Colonic mucosa (tissue), 4 donors: ENCODE measurements around the gene ADAT2. TPM values are rescaled to one million over a fixed set of nuclear protein-coding genes. Genes with fewer than 3 reads are reported as not detected.

Experiments
- DNase-seq: peaks from one replicate; pipeline ENCODE4 v3.0.0-alpha.2; 2020
- H3K27ac ChIP-seq: fragments of 200-600 bp; one replicate; pipeline ENCODE4 v1.8.0; 2021
- H3K27me3 ChIP-seq: fragments of 200-600 bp; one replicate; pipeline ENCODE4 v1.8.0; 2021
- H3K36me3 ChIP-seq: fragments of 200-600 bp; one replicate; pipeline ENCODE4 v1.8.0; 2021
- H3K4me1 ChIP-seq: fragments of 200-600 bp; one replicate; pipeline ENCODE4 v1.8.0; 2021; ENCODE audit warnings: mild to moderate bottlenecking
- H3K4me3 ChIP-seq: fragments of 200-600 bp; one replicate; pipeline ENCODE4 v1.8.0; 2021
- H3K9ac ChIP-seq, 2 donors: one replicate each; pipeline ENCODE4 v1.7.0; 2013; ENCODE audit warnings: control low read depth in 2 of 2, low read depth in 2 of 2, low read length in 2 of 2
- H3K9me3 ChIP-seq: fragments of 200-600 bp; one replicate; pipeline ENCODE4 v1.8.0; 2021
- CTCF ChIP-seq: fragments of 200-600 bp; IDR thresholded peaks from one replicate; pipeline ENCODE4 v1.8.0; 2022; ENCODE audit warnings: antibody characterized with exemption, mild to moderate bottlenecking
- intact Hi-C: fragments of 100-400 bp; cut with DNase I; formaldehyde crosslinking; loops from one replicate; pipeline ENCODE4 v1.14.1; 2022
- total RNA-seq, 2 donors: library from RNA; stranded (reverse); fragmentation: NEBNext Ultra II Directional in 1 of 2; extraction: Animal tissue kit (Norgen Biotek cat#: 25700) in 1 of 2; gene quantifications; one replicate each; pipeline ENCODE4 v1.2.1, GENCODE V29; 2021
- donor health status: healthy.
- donor health status: DM: no; HTN: no; CAD: no.
- donor health status: DM: no; HTN: no; CAD: no.

Gene ADAT2
- total RNA-seq, 2 donors from 2014 or later, result 4.6 to 5.7 TPM

DNA sequence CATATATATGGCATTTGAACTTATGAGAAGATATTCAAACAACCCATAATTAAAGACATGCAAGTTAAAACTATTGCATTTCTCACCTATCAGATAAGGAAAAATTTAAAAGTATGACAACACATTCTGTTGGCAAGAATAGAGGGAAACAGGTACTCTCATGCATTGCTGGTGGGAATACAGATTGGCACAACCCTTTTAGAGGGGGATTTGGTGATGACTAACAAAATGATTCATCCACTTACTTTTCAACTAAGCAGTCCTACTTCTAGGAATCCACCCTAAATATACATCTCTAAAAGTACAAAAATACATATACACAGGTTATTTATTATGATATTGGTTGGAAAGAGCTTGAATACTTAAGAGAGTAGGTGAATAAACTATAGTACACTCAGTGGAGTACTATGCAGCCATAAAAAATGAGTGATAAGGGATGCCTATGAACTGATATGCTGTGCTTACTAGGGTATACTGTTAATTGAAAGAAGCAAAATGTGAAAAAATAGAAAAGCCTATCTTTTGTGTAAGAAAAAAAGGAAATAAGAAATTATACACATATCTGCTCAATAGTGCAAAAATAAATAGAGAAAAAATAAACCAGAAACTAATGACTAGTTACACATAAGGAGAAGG is 42.2 kb downstream of the ADAT2 start:
- Histone ChIP-seq H3K27ac (no peak overlapping the region), H3K36me3 (no peaks in the 10 kb centered on the region), H3K4me1 (no peaks in the 10 kb centered on the region), H3K27me3 (no peaks in the 10 kb centered on the region), H3K9me3 (no peaks in the 10 kb centered on the region), H3K4me3 (no peak overlapping the region), H3K9ac (no peak overlapping the region)
- intact Hi-C loops, result no loop called here
- no peak for DNase-seq
- TF ChIP-seq CTCF, result no peak

DNA sequence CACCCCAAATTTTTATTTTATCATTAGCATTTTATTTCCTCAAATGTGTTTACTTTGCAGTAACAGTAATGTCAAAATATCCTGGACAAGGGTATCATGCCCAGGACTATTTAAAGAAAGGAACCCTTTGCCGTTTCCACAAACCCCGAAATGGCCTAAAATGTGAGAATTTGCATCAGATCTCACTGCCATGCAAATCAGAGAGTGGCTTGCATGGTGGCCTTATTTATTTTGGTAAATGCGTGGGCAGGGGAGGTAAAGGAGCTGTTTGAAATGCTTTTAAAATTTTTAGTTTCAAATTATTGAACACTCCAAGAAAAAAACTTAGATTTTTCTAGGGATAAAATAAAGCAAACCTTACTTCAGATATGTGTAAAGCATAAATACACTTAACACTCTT is 43.8 kb downstream of the ADAT2 start:
- no peaks in the 10 kb centered on the region for H3K4me1 ChIP-seq
- no peaks in the 10 kb centered on the region for H3K27me3 ChIP-seq
- H3K27ac ChIP-seq, result no peak overlapping the region
- no peaks in the 10 kb centered on the region for H3K36me3 ChIP-seq
- no peak for TF ChIP-seq CTCF
- no peak for DNase-seq
- no peak overlapping the region for H3K4me3 ChIP-seq
- no peak overlapping the region for H3K9ac ChIP-seq
- no peaks in the 10 kb centered on the region for H3K9me3 ChIP-seq
- intact Hi-C loops, result no loop called here

DNA sequence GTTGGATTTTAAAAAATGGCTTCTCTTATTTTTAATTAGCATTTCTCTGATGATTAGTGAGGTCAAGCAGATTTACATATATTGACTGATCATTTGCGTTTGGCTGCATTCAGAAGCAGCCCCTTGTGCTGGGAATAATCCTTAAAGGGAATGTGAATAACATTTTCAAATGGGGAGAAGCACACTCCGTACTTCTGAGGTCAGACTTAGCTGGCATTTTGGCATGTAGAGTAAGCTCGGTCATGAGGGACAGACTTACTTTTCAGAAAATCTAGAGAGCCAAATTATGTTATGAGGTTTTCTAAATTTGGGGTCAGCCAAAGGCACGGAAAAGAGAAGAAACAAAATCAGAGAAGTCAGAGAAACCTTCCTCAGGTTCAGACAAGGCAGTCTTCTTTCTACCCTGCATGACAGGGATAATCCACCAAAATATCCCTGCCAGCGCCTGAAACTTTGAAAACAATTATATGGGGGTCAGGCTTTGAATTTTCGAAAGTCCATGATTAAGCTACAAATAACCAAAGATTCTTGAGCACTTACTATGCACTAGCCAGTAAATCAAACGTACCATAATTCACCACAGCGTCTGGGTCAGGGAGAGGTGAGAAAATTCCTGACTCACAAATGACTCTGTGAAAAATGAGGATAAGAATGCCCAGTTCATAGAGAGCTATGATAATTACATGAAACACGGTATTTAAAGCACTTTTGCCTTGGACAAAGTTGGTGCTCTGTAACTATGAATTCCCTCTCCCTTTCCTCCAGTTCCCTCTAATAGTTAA is 44.9 kb downstream of the ADAT2 start:
- H3K27ac ChIP-seq, result no peak overlapping the region
- no peak for DNase-seq
- H3K9ac ChIP-seq, result no peak overlapping the region
- no peaks in the 10 kb centered on the region for H3K4me1 ChIP-seq
- H3K4me3 ChIP-seq, result no peak overlapping the region
- H3K27me3 ChIP-seq, result no peaks in the 10 kb centered on the region
- no peaks in the 10 kb centered on the region for H3K9me3 ChIP-seq
- intact Hi-C loops, result no loop called here
- TF ChIP-seq CTCF, result no peak
- no peaks in the 10 kb centered on the region for H3K36me3 ChIP-seq

- Histone ChIP-seq H3K4me3 (no peak overlapping the region), H3K9me3 (no peaks in the 10 kb centered on the region), H3K4me1 (no peaks in the 10 kb centered on the region), H3K27me3 (no peaks in the 10 kb centered on the region), H3K36me3 (no peaks in the 10 kb centered on the region), H3K27ac (no peak overlapping the region), H3K9ac (no peak overlapping the region)
- TF ChIP-seq CTCF, result no peak
- DNase-seq, result no peak
- intact Hi-C loops, result no loop called here
Observed at GRCh38 chr6:143402721-143403336, 47.7 kb downstream of the ADAT2 start.

- no peak overlapping the region for H3K27ac ChIP-seq
- intact Hi-C loops, result no loop called here
- no peak for TF ChIP-seq CTCF
- H3K9ac ChIP-seq, result no peak overlapping the region
- H3K9me3 ChIP-seq, result no peaks in the 10 kb centered on the region
- H3K4me3 ChIP-seq, result no peak overlapping the region
- H3K36me3 ChIP-seq, result no peaks in the 10 kb centered on the region
- H3K4me1 ChIP-seq, result no peaks in the 10 kb centered on the region
- DNase-seq, result no peak
- no peaks in the 10 kb centered on the region for H3K27me3 ChIP-seq
Observed at GRCh38 chr6:143401636-143402370, 48.7 kb downstream of the ADAT2 start.
